Right kidney (tissue), 1 donor: ENCODE data around the gene CCDC157.
A peak's percentile ranks its signal among the peaks of the same experiment; 100 is the strongest.

Experiments used
- DNase-seq: peaks from one replicate; pipeline ENCODE4 v3.0.0-alpha.2; 2016

The CCDC157 gene

DNA sequence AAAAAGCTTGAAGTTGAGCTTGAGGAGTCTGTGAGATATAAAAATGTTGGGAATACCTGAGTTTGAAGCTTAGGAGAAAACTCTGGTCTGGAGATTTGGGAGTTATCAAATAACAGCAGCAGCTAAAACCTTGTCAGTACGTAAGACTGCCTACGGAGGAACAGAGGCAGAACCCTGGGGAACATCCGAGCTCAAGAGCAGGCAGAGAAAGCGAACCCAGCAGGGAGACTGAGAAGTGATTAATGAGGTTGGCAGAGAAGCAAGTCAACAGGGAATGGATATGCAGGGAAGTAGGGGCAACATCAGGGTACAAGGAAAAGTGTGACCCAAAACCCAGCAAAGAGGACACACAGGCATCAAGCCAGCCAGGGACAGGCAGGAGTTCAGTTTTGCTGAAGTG is 56.2 kb downstream of the CCDC157 start:
- DNase-seq: no peak

DNA sequence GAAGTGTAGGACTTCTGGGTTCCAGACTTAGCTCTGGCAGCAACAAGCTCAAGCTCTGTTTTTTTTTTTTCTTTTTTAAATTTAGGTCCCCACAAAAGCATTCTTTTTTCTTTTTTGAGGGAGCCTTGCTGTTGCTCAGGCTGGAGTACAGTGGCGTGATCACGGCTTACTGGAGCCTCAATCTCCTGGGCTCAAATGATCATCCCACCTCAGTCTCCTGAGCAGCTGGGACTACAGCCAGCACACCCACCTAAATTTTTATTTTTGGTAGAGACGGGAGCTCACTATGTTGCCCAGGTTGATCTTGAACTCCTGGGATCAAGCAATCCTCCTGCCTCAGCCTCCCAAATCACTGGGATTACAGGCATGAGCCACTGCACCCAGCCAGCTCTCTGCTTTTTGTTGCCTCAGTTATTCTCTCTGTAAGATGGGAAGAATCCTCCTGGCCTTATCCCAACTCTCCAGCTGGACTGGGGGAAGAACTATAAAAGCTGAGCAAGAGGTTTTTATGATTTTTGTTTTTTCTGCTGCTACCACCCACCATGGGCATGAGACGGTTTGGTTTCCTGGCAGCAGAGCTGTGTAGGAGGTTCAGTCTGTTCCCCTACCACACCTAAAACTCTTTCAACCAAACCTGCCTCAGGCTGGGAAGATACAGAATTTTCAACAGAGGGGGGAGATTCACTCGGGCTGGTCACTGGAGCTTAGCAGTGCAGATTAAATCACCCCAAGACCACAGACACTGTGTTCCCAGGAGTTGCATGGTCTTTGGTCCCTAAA is 57.1 kb downstream of the CCDC157 start:
- DNase-seq: no peak

DNA sequence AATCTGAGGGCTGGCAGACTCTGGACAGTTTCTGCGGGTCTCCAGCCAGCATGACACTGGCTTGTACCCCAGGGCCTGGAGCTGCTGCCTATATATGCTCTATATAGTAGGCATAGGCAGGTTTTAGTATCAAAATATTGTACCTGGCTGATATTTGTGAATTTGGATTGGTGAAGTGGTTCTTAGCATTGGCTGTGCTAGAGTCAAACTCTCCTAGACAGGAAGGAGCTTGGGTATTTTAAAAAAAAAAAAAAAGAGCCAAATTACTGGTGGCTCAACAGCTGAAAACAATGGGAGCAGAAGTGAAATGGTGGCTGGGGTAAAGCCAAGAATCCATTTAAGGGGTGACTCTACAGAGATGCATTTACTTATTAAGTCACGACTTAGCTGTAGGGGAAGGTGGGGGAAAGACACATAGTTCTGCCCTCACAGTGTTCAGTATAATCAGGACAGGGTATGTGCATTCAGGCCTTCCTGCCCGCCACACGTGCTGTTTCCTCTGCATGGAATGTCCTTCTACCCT is 57.8 kb downstream of the CCDC157 start:
- no peak for DNase-seq

DNA sequence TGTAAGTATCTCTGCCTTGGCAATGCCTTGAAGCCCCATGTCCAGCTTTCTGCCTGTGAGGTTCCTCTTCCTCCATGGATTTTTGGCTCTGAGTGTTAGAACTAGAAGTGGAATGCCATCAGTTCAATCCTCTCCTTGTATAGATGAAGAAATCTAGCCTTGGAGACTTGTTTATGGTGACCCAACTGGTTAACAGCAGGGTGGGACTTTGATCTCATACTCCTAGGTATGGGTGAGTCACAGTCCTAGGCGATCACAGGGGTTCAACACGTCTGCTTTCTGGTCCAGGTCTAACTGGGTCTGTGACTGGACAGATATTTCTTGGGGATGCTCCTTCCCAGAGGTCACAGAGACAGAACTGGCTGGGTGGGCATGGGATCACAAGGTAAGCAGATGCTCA is 59.6 kb downstream of the CCDC157 start:
- no peak for DNase-seq

DNA sequence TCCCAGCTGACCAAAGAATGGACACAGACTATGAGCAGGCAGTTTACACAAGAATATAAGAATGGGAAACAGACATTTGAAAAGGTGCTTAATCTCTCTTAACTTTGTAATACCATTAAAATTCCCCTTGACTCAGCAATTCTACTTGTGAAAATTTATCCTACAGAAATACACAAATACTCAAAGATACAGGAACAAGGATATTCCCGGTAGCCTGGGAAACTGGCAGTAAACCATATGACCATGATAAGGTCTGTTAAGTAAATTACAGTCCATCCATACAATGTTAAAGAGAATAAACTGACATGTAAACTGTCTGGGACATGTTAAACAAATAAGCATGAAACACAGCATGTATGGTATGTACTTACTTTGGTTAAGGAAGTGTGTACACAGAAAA is 60.0 kb downstream of the CCDC157 start:
- no peak for DNase-seq

DNA sequence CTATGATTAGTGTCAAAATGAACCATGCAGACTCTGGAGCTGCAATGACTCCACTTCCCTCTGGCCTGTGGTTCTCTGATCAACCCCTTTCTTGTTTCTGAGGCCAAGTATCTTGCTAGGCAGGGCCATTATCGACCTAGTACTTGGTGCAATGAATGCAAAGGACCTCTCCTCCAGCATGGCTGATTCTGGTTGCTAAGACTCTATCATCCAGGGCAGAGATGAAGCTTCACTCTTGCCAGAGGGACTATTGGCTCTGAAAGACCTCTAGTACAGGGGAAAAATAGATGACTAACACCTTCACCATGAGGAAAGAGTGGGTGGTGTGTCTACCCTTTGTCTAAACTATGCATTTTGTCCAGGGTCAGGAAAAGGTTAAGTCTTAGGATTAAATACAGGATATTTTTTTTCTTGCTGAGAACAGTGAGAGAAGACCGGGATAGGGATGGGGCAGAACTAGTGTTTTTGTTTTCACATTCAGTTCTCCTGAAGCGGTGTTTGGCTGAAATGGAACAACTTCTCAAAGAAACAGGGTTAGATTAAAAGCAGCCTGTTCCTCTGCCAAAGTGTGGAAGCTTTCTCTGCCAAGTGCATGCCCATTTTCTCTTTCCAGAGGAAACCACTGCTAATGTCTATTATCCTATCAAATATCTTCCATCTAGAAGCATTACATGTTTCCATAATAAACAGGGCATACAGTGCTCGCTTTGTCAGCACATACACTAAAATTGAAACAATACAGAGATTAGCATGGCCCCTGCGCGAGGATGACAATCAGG is 63.7 kb downstream of the CCDC157 start:
- DNase-seq: no peak

DNA sequence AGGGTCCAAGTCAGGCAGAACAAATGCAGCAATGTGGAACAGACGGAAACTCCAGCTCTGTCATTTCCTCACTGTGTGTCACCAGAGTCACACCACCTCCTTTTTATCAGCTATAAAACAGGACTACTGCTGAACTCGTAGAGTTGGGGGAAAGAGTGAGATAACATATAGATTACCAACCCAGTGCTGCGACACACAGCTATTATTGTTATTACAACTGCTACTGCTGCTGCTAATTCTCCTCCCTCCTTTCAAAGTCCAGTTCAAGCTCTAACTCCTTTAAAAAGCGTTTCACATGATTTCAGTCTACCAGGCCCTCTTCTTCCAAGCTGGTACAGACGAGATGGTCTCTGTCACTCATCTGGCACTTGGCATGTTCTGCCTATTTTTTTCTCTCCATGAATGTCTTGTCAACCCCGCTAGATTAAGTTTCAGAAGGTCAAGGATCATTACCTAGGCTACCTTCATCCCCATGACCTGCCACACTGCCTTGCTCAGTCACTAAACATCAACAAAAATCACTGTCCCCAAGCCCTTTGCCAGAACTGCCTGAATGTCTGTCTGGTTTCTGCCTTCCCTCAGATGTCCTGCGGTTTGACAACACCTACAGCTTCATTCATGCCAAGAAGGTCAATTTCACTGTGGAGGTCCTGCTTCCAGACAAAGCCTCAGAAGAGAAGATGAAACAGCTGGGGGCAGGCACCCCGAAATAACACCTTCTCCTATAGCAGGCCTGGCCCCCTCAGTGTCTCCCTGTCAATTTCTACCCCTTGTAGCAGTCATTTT is 65.1 kb downstream of the CCDC157 start:
- no peak for DNase-seq

DNA sequence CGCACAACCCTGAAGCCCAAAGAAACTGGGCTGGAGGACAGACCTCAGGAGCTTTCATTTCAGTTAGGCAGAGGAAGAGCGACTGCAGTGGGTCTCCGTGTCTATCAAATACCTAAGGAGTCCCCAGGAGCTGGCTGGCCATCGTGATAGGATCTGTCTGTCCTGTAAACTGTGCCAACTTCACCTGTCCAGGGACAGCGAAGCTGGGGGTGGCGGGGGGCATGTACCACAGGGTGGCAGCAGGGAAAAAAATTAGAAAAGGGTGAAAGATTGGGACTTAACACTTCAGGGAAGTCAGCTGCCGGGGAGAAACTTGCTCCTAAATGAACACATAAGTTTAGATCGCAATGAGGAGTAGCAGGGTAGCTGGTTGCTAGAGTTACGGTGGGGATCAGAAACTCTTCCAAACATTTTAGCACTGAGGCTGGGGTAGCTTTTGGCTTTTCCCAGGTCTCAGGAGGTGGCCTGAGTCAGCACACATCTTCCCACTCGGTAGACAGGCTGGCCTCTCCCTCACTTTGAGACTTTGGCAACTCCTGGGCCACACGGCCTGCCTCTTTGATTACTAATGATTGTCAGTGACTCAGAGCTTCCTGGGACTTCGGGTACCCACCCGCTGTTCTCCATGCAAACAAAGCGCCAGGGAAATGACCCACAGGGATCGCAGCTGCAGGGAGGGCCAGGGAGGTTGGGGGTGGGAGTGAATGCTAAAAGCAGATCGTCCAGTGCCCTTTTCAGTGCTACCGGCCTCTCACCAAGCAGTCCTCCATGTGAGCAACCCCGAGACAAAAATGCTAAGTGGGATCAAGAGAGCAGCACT is 65.9 kb downstream of the CCDC157 start:
- DNase-seq: no peak

DNA sequence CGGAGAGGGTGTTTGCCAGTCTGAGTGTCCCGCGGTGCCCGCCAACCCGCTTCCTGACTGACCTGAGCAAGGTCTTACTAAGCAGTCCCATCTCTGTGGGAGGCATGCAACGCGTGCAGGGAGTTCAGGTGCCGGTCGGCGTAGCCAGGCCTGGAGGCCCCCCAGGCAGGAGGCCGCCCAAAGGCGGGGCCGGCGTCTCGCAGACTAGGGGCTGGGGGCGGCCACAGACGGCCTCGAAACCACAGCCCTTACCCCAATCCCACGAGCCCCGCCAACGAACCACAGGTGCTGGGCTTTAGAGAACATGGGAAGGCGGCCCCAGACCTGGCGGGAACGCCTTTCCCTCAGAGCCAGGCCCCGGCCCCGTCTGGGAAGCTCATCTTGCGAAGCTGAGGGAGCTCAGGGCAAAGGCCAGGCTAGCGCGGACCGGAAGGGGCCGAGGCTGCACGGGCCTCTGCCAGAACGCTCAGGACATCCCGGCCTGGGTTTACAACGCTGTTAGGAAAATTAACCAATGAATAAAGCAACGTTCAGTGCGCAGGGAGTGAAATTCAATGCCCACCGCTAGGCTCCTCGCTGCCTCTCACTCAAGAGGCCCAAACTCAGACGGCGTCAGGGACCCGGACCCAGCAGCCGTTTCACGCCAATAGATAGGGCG is 66.6 kb downstream of the CCDC157 start:
- DNase-seq: peak; percentile 96

DNA sequence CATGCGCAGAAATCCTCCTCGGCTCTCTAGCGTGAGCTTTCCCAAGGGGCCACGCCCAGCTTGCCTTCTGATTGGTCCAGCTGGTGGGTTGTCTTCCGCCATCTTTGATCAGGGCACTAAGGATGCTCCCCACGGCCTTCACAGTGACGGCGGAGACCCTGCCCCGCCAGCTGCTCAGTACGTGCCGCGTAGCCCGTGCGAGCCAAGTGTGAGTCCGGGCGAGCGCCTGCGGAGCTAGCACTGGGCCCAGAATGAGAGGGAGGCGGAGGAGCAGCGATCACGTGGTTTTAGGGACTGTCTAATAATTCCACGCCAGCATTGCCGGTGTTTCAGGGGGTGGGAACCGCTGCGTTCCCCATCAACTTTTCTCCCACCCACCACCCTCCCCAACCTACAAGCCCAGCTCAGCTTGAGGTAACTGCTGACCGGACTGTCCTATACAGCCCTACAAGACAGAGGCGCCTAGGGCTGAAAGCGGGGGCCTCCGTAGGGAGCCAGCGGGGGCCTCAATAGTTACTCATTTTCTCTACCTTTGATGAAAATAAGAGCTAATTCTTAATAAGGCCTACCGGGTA is 67.2 kb downstream of the CCDC157 start:
- DNase-seq: no peak

DNA sequence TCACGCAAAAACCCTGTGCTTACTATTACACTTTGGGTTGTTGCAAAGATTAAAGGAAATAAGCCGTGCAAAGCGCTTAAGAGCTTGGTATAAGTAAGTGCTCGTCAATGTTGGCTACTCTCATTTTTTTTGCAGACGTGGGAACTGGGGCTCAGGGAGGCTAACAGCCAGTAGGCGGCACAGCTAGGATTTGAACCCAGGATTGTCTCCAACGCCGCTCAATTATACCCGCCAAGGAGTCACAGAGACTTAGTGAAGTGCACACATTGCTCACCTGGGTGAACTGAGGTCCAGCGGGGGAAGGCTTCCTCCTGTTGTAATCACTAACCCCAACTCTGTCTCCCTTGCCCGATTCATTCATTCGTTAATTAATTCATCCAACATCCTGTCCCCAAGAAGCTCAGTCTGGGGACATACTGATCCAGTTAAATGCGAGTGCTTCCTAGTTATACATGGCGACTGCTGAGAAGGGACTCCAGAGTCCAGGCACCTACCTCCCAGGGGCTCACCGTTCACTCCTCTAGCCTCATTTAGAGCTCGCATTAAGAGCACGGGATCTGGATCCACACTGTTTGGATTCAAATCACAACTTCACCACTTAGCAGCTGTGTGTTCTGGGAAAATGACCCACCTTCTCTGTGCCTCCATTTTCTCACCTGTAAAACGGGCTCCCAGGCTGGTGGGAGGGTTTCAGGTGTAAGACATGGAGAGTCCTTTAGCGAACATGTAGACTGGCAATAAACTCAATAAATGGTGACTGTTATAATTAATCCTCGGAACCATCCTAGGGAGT is 67.9 kb downstream of the CCDC157 start:
- DNase-seq: no peak

DNA sequence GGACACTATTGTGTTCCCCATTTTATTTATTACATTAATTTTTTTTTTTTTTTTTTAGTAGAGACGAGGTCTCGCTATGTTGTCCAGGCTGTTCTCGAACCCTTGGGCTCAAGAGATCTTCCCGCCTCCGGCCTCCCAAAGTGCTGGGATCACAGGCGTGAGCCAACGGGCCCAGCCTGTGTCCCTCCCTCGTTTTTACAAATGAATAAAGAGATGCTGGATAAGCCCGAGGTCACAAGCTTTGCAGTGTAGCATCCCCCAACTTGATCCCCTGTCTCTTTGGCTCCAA is 68.5 kb downstream of the CCDC157 start:
- DNase-seq: no peak

DNA sequence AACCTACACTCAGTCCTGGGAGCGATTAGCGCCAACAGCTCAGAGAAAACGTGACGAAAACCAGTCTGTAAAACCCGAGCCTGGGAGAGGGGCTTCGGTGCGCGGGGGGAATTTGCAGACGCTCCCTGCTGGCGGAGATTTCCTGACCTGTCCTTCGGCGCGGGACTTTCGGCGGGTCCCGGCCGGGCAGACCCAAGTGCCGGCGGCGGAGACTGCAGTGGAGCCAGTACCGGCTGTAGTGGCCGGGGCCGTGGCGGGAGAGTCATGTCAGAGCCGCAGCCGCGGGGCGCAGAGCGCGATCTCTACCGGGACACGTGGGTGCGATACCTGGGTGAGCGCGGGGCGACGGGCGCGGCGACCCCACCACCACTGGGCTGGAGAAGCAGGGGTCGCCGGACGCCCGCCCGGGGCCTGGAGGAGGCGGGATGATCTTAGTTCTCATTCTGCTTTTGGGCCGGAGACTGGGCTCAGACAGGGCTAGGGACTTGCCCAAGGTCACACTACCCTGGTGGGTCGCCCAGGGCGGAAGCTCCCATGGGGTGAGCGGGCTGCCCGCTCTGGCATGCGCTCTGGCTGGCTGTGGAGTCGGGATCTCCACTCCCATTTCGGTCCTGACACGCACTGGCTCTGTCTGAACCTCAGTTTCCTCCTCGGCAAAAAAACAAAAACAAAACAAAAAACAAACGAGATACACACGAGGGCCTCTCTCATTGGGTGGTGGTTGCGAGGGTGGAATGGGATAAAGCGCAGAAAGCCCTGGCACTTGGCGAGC is 69.0 kb downstream of the CCDC157 start, which contains the start of gene MTFP1:
Gene MTFP1 (plus strand): TSS at position 153 of the 772 bp plus-strand sequence. CDS start 112 bp downstream, at position 265.
- DNase-seq: peak; percentile 83
